NCI-H2081 (cell line): ENCODE results near the gene ADAMTS17.

Source experiments
- DNase-seq, 2 experiments: peaks; one replicate each; lab custom pipeline; 2025; lab: John Stamatoyannopoulos, UW

ADAMTS17 gene

DNA sequence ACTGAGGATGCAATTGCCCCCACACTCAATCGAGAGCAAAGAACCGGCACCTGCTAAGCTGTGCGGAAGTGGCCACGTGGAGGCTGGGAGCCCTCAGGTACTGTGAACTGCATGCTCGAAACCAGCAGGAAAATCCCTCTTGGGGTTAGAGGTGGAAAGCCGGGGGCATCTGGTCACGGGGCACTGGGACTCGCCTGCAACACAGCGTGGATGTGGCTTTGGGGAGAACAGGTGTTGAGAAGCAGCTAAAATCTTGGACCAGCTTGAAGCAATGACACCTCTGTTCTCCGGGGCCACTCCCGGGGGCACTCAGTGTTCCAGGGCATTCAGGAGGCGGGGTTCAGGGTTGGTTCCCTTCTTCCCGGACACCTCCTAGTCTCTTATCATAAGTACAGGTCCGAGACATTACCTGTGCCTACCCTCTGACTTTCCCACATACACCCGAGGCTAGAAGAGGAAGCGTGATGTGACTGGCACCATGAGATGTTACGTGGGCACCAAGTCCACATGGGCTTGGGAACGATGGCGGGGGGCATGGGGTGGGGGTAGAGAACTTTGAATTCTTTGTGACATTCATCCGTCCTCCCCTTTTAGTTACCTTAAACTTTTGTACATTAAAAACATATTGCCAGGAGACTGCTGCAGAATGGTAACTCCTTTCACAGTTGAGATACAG, 172.0 kb downstream of the ADAMTS17 start:
- no peak for DNase-seq

DNA sequence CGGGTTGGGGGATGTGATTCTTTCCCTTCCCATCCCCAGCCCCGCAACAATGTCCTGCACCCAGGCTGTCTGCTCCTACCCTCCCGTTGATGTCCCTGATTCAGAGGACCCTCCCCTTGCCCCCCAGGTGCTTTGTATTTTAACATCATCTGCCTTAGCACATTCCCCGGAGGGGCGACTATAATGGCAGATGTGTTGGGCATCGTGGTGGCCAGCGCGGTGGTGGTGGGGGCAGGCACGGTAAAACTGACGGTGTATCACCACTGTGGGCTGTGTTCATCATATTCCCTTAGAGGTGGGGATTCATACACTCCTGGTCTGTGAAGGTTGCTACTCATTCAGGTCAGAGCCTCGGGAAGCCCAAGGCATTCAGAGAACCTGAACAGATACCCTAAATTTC, 173.0 kb downstream of the ADAMTS17 start:
- no peak for DNase-seq

DNA sequence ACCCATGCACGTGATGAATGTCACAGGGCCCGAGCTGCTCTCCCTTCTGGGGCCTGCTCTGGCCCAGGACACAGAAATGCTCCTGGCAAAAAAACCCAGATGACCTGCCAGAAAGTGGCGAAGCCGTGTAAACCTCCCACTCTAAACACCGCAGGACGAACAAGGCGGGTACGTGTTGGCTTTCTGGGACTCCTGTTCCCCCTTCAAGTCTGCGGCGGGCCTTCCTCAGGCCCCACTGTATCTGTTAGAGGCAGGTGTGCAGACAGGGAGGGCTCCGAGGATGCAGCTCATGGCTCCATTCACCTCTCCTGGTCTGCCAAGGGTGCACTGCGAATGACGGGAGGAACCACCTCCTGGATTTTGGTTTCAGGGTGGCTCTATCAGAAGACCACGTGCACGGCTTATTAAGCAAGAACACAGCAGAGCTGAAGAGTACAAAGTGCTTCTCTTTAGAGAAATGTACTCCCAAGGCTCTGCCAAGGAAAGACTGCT, 173.8 kb downstream of the ADAMTS17 start:
- DNase-seq: no peak

DNA sequence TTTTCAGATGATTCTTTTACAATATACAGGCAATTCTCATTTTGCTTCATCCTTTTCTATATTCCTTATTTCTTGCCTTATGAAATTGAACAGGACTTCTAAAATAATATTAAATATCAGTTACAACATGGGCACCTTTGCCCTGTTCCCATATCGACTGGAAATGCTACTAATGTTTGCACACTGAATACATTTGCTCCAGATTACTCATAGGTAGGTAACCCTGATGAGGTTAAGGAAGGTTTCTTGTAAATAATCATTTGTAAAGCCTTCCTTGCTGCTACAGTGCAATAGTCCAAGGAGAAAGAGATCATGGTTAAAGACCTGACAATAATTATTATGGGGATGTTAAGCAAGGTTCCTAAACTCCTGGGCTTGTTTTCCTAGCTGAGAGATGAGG, 175.5 kb downstream of the ADAMTS17 start:
- no peak for DNase-seq

DNA sequence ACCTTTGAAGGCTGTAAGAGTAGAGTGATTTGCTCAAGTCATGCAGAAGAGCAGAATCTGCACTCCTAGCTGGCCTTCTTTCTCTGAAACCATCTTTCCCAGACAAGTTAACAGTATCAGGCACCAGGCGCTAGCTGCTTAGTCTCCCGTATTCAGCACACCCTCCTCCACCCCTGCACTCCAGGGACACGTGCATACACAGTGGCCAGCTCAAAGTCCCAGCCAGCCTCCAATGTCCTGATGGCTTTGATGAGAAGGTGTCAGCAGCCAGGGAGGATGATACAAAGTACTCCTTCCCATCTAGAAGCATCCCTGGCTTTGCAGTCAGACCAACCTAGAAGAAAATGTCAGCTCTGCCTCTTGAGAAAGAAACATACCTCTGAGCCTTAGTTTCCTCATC, 177.8 kb downstream of the ADAMTS17 start:
- no peak for DNase-seq

DNA sequence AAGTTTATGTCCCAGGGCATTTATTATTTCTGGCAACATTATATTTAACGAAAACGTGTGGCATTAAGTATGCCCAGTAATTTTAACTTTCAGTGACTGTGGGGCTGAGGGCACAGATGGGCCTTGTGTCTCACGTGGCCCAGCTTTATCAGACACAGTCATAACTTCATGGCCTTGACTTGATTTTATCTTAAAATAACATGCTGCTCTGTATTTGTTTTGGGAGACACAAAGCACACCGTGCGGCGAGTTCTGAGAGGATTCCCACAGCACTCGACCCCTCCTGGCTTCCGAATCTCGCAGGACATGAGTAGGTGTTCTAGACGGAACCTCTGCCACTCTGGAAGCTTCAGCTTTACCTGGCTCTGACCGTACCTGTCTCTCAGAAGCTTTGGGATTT, 180.8 kb downstream of the ADAMTS17 start:
- no peak for DNase-seq

DNA sequence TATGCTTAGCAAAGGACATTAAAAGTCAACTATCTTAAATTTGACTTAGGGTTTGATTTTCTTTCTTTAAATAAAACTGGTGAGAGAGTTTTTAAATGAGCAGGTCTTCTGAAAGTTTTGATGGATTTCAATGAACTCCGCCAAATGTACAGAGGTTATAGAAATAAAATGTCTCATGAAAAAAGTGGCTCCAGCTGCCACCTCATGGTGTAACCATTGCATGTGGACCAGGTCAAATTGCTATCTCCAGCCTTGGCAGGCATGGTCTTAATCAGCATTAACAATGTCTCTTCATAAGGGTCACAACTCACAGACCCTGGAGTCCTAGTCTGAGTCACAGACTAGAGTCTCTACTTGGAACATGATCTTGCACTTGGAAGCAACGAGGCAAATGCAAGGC, 182.3 kb downstream of the ADAMTS17 start:
- no peak for DNase-seq

DNA sequence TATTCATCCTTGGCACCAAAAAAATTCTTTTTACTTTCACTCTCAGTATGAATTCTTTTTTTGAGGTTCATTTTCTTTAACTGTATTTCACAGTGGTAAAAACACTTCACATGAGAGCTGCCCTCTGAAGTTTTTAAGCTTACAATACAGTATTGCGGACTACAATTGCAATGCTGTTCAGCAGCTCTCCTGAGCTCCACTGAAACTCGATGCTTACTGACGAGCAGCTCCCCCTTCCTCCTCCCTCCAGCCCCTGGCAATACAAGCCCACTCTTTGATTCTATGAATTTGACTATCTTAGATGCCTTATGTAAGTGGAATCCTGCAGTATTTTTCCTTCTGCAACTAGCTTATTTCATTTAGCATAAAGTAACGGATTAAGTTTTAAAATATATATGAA, 183.4 kb downstream of the ADAMTS17 start:
- no peak for DNase-seq

DNA sequence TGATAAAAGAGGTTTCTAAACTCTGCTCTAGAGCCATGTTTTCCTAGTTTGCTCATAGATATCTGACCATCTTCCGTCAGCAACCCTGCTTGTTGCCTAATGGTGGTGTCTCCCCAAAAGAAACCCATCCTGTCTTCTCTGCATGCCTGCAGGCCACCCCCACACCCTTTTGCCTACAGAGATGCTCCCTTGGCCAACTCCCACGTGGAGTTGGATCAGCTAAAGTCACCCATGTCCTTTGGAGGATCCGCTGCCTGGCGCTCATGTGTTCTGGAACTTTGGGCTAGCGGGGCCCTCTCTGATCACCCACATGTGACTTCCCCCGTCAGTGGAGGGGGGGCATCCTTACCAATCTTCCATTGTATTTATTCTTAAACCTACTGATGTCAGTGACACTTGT, 185.6 kb downstream of the ADAMTS17 start:
- DNase-seq: no peak

DNA sequence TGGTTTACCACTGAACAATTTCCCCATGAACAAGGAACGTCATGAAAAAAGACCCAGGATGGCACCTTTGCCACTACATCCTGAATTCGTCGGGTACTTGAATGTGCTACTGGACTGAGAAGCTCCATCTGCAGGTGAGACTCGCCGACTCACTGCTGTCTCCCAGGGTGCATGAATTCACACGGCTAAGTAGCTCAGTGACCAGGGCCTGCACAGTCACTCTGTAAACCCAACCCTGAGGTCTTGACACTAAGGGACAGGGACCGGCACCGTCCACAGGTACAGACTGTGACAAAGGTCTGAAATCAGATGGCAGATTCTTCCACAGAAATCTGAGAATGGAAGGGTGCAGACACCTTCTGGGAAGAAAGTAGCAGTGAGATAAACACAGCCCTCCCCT, 187.4 kb downstream of the ADAMTS17 start:
- DNase-seq: no peak

DNA sequence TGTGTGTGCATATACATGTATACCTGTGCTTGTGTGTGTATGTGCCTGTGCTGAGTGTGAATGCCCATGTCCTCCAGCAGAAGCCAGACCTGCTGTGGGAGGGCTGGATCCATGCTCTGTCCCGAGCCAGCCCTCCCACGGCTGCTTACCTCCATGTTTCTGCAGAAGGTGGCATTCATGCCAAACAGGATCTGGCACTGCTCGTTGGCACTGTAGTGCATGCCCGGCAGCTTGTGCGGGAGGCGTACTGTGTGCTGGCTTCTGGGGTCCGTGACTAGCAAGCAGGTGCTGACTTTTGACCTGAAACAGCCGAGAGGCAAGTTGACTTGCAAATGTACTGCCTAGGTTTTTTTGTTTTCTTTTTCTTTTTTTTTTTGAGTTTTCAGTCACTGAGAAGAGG, 189.3 kb downstream of the ADAMTS17 start:
- no peak for DNase-seq

DNA sequence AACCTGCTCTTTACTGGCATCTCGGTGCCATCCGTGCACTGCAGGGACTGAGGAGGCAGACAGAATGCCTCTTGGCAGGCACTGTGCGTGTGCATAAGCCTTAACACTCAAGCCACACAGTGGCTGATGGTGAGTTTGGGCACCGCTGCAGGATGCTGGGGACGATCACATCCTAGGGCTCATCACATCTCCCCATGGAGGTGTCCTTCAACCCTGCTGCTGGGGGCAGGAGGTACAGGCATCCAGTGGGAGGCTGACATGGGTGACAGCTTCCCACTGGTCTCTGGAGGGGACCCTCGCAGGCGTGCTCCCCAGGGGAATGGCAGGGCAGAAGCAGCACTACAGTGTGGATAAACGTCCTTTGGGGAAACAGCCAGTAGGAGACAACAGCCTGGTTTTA, 190.9 kb downstream of the ADAMTS17 start:
- DNase-seq: no peak

DNA sequence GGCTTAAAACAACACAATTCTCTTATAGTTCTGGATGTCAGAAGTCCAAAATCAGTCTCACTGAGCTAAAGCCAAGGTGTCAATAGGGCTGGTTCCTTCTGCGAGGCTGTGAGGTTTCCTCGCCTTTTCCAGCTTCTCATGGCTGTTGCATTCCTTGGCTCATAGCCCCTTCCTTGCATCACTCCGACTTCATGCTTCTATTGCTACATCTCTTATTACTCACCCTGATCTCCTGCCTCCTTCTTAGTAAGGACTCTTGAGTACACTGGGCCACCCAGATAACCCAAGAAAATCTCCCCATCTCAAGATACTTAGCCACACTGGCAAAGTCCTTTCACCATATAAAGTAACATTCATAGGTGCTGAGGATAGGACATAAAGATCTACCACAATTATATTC, 193.9 kb downstream of the ADAMTS17 start:
- DNase-seq: no peak

DNA sequence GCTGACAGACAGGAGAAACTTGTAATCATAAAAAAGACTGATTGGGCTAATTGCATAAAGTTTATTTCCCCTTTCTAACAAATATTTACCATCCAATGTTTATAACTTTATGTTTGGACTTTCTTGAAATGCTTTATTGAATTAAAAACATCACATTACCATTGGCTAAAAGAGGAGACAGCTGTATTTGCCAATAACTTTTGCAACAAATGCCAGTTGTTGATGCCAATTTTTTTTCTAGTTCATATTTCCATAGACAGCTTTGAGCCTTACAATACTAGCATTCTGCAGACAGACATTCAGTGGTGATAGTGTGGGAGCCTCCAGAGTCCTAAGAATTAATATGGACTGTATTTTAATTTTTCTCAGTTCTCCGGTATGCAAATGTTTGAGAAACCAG, 198.4 kb downstream of the ADAMTS17 start:
- no peak for DNase-seq

DNA sequence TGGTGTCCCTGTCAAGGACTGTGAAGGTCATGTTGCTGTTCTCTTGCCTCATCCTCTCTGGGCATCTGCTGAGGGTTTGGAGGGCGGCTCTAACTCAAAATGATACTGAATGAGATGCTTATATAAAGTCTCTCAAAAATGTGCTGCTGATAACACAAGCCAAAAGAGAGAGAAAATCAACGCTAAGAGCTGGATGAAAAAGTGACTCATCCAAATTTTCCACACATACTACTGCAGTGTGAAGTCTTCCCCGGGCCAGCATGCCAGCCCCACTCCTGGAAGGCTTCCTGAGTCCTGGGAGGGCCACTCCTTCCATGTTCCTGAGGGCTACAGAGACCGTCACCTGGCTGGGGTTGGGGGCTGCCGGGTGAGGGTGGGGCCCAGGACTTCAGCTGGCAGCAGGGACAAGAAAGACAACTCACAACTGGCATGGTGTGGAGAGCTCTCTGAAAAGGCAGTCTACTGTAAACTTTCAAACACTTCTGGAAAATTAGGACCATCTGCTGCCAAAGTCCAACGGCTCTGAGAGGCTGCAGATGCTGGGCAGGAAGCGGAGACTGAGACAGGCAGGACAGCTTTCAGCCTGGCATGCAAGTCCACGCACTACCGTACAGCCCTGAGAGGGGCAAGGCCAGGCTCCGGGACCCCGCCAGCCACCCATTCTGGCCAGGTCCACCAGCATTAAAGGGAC, 200.3 kb downstream of the ADAMTS17 start:
- DNase-seq: no peak

DNA sequence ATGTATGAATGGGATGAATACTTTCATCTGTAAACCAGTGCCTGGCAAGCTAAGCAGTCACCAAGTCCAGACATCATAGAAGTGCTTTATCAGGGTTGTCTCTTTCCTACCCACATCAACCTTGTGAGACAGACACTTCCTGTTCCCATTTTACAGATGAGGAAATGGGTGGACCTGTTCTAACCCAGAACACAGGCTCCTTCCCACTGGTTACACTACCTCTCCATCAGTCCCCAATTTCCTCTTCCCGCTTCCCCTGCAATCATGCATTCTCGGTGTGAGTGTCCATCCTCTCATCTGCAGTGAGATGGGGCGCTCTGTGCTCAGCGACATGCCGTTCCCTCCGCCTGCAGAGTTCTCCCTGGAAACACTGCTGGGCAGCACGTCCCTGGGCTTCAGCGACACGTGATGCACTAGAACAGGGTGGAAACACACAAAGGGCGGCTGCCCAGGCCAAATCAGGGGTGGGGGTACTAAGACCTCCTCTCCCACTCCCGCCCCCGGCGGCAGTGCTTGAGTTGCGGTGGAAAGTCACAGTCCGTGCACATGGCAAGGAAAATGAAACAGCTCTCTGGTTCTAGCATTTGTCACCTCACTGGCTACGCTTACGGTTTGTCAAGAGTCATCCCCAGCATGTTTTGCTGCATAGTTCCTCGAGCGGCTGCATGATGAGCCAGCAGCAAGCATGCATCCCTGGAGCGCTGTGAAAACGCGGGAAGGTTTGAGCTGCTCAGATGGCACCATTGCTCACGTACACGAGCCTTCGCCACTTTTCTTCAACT, 201.1 kb downstream of the ADAMTS17 start:
- DNase-seq: no peak

DNA sequence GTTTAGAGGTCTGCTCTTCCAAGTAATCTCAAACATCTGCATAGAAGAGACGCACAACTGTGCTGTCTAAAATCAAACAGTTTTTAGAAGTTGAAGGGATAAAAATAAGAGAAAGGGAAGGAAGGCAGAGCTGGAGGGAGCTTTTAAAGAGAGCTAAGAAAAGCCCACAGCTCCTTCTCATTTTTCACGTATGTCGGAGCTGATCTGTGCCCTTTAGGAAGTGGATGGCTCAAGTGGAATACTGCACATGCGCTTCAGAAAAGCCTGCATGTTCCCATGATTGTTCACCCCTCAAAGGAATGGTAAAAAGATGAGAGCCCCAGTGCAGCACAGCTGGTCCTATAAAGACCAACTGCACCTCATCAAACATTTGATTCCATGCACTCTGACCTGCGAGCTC, 207.2 kb downstream of the ADAMTS17 start:
- no peak for DNase-seq

DNA sequence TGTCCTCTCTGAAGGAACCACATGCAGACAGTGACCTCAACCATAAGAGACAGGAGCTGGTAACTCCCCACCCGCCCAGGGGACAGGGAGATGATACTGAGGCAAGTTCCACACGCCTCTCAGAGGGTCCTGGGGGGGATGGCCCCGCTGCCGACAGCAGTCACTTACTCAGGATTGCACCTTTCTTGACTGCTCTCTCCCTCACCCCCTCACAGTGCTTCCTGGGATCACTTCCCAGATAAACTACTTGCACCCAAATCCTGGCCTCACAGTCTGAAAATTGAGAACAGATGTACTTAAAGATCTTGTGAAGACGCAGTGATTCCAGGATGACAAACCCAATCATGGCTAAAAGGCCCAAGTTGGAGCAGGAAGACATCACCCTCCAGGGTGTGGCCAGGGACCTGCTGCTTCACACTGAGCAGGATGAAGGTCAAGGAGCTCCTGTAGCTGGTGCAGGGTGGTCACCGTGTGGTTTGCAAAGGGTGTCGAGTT, 207.6 kb downstream of the ADAMTS17 start:
- DNase-seq: no peak

DNA sequence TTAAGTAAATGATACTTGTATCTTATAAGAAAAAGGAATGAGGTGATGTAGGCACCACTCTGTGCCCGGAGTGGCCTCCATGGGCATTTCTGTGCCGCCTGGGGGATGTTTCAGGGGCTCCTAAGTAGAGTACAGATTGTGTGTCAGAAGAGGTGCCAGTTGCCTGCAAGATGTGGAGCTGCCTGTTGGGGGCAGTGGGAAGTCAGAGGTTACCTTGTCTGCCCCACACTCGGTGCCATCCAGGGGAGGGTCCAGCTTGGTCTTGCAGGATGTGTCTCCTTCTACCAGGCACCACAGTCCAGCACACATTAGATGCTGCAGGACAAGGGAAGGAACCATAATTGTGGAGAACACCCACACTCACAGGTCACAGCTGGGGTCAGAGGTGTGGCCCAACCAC, 208.8 kb downstream of the ADAMTS17 start:
- no peak for DNase-seq

DNA sequence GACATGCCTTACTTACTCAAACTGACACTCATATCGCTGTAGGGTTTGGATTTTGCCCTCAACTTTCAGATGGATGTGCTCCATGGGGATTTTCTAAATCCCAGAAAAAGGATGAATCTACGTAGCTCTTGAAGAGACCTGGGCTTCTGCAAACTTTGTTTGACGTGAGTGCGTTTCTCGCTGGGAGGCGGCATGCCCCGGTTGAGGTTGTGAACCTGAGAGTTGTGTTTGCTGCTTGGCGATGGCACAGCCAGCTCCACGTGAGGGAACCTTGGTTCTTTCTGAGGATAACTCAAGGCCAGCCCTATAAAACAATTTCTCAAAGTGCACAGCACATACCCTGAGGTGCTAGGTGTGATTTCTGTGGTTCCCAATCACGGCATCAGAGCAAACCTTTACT, 209.5 kb downstream of the ADAMTS17 start:
- DNase-seq: no peak

DNA sequence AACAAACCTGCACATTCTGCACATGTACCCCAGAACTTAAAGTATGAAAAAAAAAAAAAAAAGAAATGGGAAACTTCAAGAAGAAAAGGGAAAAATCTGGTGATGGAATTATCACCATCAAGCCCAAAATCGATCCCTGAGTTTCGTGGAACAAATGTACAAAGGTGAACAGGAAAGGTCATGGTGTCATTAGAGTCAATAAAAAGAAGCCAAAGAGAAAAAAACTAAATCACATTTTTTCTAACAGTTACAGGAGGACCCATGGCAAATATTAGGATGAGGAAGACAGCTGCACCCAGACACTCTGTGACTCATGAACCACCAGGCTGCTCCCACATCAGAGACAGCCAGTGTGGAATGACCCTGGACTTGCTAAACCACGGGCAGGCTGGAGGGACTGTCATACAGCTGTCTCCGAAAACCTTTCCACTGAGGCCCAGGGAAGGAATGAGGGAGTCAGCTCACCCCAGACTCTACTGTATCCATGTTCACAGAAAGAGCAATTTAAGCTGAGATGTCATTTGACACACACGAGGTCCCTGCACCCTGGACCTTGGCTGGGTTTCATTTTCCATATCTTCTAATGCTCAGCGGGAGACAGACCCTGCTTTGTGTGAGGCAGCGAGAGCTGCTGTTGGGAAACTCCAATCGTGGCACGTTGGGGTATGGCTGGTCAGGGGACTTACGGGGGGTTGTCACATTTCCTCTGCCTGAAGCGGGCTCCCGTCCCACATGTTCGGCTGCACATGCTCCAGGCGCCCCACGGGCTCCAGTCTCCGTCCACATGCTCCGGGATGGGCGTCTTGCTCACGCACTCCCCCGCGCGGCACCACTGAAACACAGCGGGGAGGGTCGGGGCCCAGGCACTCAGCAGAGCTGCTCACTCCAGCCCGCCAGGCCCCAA, 210.2 kb downstream of the ADAMTS17 start:
- DNase-seq: no peak

DNA sequence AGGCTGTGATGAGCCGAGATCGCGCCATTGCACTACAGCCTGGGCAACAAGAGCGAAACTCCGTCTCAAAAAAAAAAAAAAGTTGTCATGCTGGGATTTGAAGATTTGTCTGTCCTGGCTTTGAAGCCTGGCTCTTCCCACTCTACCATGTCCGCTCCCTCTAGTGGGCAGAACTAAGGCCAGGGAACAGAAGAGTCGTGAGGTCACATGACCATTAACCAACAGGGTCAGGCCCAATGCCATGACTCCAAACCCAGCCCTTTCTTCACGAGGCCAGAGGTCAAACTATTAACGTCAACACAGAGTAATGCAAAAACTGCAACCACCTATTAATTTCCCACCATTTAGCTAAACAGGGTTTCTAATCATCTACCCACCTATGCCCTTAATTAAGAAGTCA, 212.1 kb downstream of the ADAMTS17 start:
- no peak for DNase-seq
